Thoracic aorta (tissue), 2 donors: ENCODE results near the gene PDGFRB. TPM values are rescaled to one million over a fixed set of nuclear protein-coding genes. Genes with fewer than 3 reads are reported as not detected.

Source experiments
- ATAC-seq: fragments of 150-250 bp; one replicate; pipeline ENCODE4 v1.8.0; 2017; ENCODE audit warnings: low read depth; ENCODE audit not compliant: insufficient number of reproducible peaks, low FRiP score
- DNase-seq: peaks from one replicate; pipeline ENCODE4 v3.0.0-alpha.2; 2020; ENCODE audit warnings: low spot score
- H3K27ac ChIP-seq, 2 donors: fragments of 200-600 bp; sonication (generic); 1 replicate in 1 of 2; 2 replicates in 1 of 2; pipeline ENCODE4 v1.5.1; 2016; ENCODE audit warnings: mild to moderate bottlenecking in 2 of 2, moderate library complexity in 2 of 2
- H3K27me3 ChIP-seq: fragments of 200-600 bp; sonication (generic); replicated peaks from 2 replicates; pipeline ENCODE4 v1.6.0; 2016; ENCODE audit warnings: mild to moderate bottlenecking; ENCODE audit not compliant: insufficient read depth
- H3K36me3 ChIP-seq: fragments of 200-600 bp; sonication (generic); one replicate; pipeline ENCODE4 v1.5.1; 2016
- H3K4me1 ChIP-seq, 2 donors: fragments of 200-600 bp; sonication (generic); 1 replicate in 1 of 2; 2 replicates in 1 of 2; pipeline versions ENCODE4 v1.5.1 to v1.6.0; 2016; ENCODE audit warnings: low read depth in 2 of 2, mild to moderate bottlenecking in 1 of 2; ENCODE audit not compliant: control insufficient read depth in 1 of 2
- H3K4me3 ChIP-seq: fragments of 200-600 bp; sonication (generic); 2 replicates; pipeline ENCODE4 v1.5.1; 2016; ENCODE audit warnings: mild to moderate bottlenecking
- H3K9me3 ChIP-seq: fragments of 200-600 bp; sonication (generic); 2 replicates; pipeline ENCODE4 v1.5.1; 2016
- total RNA-seq, 2 donors: library from RNA; depleted of rRNA; stranded (reverse); fragments of >200 nt; gene quantifications; one replicate each; pipeline versions ENCODE4 v1.1.0 to v1.2.3, GENCODE V29; 2016
- TF ChIP-seq, protein P1 (sequence below): fragments of 200-600 bp; sonication (generic); IDR thresholded peaks from one replicate; pipeline ENCODE4 v1.5.1; 2019; ENCODE audit warnings: antibody characterized with exemption

Gene PDGFRB
- total RNA-seq, 2 donors from 2014 or later = 362 to 421 TPM

DNA sequence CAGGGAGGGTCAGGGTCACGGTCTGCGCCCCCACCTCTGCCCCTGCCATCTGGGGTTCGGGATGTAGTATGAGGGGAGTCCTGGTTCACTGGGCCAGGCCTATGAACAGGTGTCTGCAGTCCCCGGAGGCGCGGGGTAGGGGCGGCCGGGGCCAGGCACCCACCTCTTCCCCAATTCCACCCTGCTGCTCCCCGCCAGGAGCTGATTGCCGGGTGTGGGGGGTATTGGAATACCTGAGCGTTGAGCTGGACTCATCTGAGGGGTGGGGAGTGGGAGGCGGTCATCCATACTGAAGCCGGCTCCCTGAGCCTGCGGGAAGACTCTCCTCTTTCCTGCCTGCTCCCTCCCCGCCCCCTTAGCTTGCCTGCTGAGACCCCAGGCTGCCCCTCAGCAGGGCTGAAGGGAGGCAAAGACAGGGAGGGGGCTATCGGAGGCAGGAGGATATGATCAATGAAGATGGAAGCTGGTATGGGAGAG is 34.9 kb upstream of the PDGFRB start:
- DNase-seq (no peak), ATAC-seq (no peak)
- H3K27me3 ChIP-seq = no peaks in the 10 kb centered on the region
- no peaks in the 10 kb centered on the region for H3K36me3 ChIP-seq
- no peaks in the 10 kb centered on the region for H3K9me3 ChIP-seq
- H3K27ac ChIP-seq = no peak overlapping the region
- TF ChIP-seq, protein P1, sequence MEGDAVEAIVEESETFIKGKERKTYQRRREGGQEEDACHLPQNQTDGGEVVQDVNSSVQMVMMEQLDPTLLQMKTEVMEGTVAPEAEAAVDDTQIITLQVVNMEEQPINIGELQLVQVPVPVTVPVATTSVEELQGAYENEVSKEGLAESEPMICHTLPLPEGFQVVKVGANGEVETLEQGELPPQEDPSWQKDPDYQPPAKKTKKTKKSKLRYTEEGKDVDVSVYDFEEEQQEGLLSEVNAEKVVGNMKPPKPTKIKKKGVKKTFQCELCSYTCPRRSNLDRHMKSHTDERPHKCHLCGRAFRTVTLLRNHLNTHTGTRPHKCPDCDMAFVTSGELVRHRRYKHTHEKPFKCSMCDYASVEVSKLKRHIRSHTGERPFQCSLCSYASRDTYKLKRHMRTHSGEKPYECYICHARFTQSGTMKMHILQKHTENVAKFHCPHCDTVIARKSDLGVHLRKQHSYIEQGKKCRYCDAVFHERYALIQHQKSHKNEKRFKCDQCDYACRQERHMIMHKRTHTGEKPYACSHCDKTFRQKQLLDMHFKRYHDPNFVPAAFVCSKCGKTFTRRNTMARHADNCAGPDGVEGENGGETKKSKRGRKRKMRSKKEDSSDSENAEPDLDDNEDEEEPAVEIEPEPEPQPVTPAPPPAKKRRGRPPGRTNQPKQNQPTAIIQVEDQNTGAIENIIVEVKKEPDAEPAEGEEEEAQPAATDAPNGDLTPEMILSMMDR = no peak
- H3K4me3 ChIP-seq = no peak overlapping the region
- peaks cover 0 to 9% of the 10 kb centered on the region in 2 donors for H3K4me1 ChIP-seq

GRCh38 chr5:150189728-150190502 is 34.3 kb upstream of the PDGFRB start, which contains the start of gene SLC6A7:
Gene SLC6A7, plus strand, starts transcription at chr5:150190062. Its CDS starts 266 bp downstream, at chr5:150190328.
- H3K27ac ChIP-seq = no peak within 1 kb of the TSS
- no peaks in the 10 kb centered on the region for H3K9me3 ChIP-seq
- H3K27me3 ChIP-seq = no peaks in the 10 kb centered on the region
- H3K4me3 ChIP-seq = peak within 1 kb of the TSS; percentile 52
- no peaks in the 10 kb centered on the region for H3K36me3 ChIP-seq
- TF ChIP-seq, protein P1 = no peak
- peaks cover 0 to 9% of the 10 kb centered on the region in 2 donors for H3K4me1 ChIP-seq
- ATAC-seq (no peak), DNase-seq (no peak)

- TF ChIP-seq, protein P1 = no peak
- Histone ChIP-seq H3K9me3 (no peaks in the 10 kb centered on the region), H3K4me3 (no peak overlapping the region), H3K27me3 (no peaks in the 10 kb centered on the region), H3K4me1 (peaks cover 0 to 9% of the 10 kb centered on the region in 2 donors), H3K27ac (no peak overlapping the region), H3K36me3 (no peaks in the 10 kb centered on the region)
- DNase-seq (no peak), ATAC-seq (no peak)
Observed at GRCh38 chr5:150189326-150189725, 33.7 kb upstream of the PDGFRB start.

- no peak for DNase-seq
- Histone ChIP-seq H3K9me3 (no peaks in the 10 kb centered on the region), H3K4me1 (peaks cover 0 to 9% of the 10 kb centered on the region in 2 donors), H3K4me3 (no peak overlapping the region), H3K27me3 (no peaks in the 10 kb centered on the region), H3K36me3 (no peaks in the 10 kb centered on the region), H3K27ac (no peak overlapping the region)
- no peak for ATAC-seq
- TF ChIP-seq, protein P1 = no peak
Observed at GRCh38 chr5:150188146-150188842, 32.6 kb upstream of the PDGFRB start.

DNA sequence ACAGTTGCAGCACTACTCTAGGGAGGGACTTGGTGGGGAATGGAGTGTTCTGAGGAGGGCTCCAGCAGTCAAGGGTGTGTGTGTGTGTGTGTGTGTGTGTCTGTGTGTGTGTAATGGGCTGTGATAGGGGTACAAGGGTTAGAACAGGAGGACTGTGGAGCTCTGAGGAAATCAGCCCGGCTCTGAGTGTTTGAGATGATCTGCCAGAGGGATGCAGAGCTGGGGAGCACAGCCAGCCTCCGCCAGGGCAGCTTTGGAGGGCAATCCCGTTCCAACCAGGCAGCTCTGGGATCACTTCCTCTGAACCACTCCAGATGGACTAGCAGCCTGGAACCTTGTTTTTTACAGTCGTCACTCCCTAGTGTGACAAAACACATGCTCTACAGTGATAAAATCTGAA is 31.3 kb upstream of the PDGFRB start:
- H3K27ac ChIP-seq = no peak overlapping the region
- no peaks in the 10 kb centered on the region for H3K27me3 ChIP-seq
- peaks cover 0 to 19% of the 10 kb centered on the region in 2 donors for H3K4me1 ChIP-seq
- TF ChIP-seq, protein P1 = no peak
- ATAC-seq (no peak), DNase-seq (no peak)
- H3K36me3 ChIP-seq = no peaks in the 10 kb centered on the region
- H3K9me3 ChIP-seq = no peaks in the 10 kb centered on the region
- H3K4me3 ChIP-seq = no peak overlapping the region
